Measurements from ENCODE around the gene PUM1.

Gene PUM1

DNA sequence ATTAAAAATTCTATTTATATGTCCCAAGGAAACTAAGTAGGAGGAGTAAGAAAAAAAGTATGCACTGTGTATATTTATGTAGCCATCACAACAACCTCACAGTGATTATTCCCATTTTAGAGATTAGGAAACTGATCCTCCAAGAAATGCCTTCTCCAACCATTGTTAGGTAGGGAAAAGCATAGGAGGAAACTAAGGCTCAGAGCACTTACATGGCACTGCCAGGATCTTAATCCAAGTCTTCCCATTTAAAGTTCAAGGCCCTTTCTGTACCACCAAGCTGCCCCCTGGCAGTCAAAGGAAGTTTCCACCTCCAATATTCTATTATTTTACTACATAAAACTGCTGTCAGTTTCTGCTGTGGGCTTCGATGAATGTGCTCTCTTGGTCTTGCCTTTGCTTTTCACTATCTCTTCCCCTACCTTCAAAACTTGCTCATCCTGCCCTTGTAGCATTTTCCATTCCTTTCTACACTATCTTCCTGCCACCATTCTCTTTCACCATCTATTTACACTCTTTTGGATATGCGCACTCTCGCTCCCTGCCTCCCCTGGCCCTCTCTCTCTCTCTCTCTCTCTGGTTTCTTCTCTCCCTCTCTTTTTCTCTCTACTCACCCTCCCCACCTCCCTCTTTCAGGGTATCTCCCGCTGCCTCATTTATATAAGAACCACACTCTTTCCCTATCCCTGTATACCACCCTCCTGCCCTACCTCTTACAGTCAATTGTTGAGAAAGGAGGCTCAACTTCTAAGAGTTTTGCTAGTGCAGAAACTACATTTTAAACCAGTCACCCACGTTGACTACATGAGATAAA is 34.0 kb downstream of the PUM1 start:
- no peak for DNase-seq

DNA sequence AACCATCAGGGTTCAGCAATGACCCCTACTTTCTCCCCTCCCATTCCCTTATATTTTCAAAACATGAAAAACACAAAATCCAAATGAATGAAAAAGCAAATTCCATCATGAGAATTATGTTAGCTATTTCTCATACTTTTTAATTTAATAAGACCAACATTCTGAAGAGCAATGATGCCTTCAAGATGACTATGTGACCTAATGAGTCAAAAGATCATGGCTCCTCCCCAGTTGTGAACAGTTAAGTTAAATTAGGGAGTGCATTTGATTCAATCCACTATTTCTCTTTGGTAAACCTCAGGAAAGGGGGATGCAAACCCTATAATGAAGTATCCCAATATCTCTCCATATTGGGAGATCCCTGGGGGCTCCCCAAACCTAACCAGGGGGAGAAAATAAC is 36.5 kb downstream of the PUM1 start:
- DNase-seq, result no peak

DNA sequence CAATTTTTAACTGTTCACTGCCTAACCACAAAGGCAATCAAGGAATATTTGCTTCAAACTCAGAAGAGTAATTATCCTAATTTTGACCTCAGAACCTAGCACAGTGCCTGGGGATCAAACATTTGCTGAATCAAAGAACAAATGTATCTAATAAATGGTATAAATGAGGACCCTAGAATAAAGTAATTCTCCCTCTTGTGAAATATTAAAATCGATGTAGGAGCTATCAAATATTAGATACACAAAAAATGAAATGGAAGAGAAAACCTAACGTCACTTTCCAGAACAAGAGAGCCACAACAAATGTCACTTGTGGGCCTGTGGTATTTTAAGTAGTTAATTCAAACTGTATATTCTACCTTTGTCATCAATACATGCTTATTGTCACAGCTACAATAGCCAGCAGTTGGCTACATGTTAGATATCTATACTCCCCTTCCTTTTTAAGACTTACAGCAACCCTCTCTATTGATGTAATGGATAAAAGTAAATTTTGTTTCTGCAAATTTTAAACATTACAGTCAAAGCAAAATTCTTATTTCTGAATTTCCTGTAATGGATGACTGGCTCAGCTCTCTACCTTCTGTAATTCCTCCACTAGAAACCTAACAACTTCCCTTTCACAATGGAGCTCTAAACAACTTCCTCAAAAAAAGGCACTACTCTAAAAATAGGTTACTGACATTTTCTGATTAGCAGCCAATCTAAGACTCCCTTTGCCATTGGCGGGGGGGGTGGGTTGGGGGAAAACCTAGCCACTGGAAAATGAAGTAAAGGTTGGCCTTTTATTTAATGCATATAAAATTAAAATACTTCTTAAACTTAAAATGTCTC is 37.6 kb downstream of the PUM1 start:
- no peak for DNase-seq

DNA sequence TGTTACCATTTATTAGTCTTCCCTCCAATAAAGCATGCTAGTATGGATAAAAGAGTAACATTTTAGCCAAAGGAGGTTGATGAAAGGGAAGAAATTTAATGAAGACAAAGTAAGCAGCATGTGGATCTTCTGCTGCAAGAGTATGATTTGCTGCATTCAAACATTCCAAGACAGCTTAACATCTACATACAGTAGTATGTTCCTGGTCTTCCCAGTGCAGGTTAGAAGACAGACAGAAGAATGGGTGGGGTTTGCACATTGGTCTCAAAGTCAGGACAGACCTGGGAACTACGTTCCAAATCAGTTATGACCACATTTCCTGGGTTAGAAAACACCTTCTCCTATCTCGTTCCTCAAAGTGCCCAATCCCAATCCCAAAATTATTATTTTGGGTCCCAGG is 43.3 kb downstream of the PUM1 start:
- DNase-seq, result no peak

DNA sequence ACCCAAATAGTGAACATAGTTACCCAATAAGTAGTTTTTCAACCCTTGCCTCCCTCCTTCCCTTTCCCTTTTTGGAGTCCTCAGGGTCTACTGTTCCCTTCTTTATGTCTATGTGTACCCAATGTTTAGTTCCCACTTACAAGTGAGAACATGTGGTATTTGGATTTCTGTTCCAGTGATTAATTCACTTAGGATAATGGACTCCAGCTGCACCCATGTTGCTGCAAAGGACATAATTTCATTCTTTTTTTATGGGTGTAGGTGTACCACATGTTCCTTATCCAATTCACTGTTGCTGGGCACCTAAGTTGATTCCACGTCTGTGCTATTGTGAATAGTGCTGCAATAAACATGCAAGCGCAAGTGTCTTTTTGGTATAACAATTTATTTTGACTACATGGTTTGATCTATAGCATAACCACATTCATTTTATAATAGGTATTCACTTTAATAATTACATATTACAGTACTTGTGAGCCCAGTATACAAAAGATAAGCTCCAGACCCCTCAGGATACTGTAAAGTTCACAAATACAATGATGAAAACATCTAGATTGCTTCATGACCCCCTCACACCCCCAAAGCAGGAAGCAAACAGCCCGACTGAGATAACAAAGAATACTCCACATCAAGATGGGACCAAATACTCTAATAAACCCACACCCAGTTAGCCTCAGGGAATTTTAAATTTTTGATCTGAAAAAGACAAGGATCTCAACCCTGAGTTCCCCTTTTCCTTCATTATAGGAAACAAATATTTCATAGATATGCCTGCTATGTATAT is 45.3 kb downstream of the PUM1 start:
- DNase-seq, result no peak

DNA sequence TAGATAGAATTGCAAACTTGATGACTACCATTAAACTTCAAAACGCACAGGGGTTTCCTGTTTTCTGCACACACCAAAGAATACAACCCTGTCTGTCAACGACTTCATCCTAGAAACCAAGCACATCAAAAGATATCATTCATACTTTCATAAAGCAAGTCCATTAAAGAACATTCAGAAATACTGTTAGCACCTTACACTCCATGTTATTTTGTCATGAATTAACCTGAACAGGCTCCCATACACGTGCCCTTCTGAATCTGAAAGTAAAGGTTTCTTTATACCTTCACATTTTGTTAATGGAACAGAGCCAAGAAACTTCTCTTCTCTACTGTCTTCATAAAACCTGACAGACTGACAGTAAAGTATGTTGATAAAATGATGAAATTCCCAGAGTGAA is 46.1 kb downstream of the PUM1 start:
- DNase-seq, result no peak

DNA sequence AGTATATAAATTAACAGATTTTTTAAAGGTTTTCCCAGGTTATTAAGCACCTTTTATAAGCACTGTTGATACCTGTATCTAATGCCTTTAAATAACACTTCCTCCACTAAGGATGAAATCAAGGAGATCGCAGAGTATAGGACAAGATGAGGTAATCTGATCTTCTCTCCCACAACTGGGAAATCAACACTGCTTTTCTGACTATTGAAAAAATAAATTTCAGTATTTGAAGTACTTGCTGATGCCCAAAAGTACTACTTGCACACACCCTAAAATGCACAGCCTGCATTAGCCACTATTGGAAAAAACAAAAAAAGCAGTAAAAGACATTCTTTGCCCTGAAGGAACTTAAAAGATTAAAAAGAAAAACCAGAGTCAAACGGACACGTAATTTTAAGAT is 48.6 kb downstream of the PUM1 start:
- DNase-seq, result no peak

DNA sequence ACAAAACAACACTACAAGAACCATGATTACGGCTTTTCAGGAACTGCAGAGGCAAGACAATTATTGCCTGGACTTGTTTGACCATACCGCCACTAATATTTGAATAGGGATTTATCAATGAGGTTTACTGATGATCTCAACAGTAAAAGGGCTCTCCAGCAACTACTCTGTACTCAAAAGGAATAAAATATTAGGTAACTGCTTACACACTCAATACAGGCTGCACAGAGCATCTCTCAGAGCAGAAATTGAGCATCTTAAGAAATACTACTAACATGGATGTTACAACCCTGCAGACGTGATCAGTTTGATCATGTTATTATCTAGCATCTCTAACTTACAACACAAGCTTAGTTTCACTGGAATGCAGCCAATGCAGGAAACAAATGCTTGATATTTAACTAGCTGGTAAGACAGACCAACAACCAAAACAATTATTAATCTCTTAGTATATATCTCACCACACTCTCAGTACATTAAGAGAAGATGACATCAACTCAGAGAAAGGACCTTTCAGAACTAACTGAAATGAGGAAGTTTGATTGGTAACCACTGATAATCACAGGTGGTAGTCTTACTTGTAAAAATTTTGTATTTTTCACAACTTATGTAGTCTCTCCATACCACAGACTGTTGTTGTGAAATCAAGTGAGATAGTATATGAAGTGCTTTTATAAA is 52.2 kb downstream of the PUM1 start:
- no peak for DNase-seq

DNA sequence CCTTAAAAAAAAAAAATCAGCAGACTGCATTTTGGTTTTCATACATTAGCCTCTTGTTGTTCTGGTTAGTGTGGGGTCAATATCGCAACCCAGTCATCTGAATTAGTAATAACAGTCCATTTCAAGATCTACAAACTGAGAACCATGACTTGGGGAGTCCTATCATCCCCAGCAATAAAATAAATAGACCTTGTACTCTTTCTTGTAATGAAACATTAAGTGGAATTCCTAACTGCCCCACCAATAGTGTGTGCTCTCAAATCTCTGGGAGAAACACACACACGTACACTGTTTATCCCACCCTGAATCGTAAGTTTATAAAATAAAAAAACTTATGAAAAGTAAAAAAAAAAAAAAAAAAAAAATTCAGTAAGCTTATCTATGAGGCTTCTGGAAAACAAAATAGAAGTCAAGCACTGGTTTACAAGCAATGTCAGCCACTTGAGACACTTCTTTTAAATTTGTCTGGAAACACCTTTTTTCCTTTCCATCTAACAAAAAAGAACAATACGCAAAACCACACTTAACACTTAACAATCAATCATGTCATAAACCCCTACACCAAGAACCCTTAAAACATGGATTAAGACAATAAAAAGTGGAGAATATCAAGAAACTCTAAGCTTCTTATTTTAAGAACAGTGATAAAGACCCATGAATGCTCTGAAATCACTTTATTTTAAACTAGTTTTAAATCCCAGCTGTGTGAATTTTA is 53.1 kb downstream of the PUM1 start:
- DNase-seq, result no peak

DNA sequence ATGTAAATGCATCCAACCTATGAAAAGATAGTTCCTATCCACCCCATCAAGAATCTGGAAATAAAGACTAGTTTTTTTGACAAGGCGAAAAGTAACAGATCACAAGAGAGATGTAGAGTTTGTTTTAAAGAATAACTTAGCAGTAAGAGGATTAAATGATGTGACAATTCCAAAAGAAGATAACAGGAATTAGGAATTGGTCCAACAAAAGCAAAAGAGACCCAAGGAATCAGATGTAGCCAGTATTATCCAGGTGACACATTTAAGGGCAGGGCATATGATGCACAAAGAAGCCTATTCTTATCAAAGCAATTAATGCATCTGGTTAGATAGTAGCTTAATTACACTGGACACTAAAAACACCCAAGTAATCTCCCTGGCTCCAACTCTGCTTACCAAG is 53.8 kb downstream of the PUM1 start:
- no peak for DNase-seq

DNA sequence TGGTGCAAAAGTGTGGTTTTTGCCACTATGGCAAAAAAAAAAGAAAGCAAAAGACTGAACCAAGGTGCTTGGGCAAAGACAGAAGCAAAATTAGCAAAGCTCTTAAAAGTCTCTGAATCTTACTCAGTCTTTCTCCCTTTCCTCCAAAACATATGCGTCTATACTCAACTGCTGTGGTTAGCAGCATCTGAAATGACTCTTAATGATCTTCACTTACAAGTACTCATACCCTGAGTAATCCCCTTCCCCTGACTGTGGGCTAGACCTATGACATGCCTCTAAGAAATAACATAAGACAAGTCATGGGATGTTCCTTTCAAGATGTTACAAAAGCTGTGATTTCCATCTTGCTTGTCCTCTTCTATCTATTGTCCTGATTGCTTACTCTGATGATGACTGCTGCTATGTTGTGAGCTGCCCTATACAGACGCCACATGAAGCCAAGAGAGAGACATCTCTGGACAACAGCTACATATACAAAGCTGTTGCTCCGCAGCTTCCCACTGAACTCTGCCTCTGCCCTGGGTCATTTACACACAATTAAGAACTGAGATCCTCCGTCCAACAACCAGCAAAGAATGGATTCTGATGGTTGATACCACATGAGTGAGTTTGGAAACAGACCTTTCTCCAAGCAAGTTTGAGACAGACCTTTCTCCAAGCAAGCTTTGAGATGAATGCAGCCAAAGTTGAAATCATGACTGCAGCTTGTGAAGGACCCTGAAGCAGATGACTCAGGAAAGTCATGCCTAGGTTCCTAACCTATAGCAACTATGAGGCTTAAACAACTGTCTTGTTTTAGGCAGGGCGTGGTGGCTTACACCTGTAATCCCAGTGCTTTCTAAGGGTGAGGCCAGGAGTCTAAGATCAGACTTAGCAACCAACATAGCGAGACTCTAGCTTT is 55.2 kb downstream of the PUM1 start:
- no peak for DNase-seq

DNA sequence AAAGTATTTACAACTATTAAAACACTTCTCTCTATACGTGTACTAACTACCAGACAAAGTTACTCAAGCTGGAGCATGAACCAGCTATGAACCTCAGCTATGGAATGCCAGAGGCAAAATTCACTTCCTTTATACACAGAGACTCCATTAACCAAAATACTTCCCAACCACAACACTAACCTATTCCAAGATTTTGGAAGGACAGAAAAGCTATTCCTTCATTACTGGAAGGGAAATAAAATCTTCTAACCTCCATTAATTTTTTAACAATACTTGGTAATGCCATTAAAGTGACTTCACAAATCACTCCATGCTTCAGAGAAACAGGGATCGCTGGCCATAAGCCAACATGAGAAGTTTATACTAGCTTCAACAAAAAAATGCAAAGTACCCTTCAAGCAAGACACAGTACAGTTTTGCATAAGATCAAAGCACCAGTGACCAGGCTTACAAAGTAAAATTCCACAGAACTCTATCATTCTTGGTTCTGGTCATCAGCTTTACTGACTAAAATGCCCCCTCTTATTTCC is 58.0 kb downstream of the PUM1 start:
- DNase-seq, result peak; percentile 21

DNA sequence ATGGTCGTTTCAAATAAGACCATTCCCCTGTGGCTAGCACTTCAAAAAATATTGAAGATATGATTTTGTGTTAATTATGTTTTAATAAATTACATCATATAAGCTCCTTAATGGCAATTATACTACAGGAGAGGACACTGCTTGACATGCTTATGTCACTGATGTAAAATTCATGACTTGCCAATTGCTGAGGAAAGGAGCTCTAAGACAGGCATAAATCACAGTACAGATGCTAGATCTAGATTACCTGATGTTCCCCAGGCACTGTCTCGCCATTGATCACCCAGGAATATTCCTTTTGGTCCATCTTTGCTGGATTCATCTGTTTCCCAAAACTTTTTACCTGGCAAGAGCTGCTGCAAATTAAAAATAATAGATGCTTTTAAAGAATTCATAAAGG is 58.8 kb downstream of the PUM1 start:
- DNase-seq, result no peak

DNA sequence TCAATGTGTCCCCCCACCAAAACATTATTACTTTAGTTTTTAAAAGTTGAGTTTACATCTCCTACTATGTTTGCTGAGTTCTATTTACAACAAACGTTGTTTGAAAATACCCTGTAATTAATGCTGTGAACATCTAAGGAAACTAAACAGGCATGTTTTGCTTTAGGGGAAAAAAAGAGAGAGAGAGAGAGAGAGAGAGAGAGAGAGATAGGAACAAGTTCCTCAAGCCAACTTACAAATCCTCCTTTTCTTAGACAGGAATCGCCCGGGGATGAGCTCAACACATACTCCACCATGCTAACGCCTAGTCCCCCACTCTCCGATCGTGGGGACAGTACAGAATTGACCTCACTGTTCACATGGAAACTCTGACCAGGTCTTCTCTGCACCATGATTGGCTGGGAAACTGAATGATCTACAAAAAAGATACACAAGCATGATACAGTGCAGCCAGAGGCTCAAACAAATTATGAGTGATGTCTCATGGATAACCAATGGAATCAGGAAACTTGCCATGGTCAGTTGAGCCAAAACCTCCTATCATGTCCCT is 59.8 kb downstream of the PUM1 start:
- no peak for DNase-seq

DNA sequence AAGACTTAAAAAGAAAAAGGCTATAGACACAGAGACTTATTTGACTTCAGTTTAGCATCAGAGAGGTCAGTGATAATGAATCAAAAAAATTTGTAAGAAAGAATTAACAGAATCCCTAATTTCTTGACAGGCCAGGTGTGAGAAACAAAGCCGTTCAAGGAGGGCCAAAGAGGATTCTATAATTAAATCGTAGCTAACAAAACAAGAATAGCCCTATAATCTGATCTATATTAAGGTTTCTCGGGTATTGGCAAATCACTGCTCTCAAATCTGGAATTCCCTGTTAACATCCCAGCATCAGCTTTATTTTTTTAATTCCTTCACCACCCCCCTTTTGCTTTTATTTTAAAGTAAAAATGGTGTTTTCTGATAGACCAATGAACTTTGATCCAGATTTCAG is 60.3 kb downstream of the PUM1 start:
- no peak for DNase-seq

DNA sequence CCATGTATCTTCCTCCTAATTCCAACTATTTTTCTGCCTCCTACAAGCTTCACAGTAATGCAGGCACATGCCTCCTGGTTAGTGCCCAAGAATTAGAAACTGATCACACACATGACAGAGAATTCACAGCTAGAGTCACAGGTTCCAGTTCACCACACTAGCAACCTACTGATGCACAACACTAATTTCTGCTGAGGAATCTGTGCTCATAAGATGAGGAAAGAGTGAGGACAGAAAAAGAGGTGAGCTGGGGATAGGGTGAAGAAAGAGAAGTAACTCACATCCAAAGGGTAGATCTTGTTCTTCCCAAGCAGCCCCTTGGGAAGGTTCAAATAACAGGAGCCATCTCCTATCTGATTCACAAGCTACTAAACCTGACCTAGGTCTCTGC is 61.3 kb downstream of the PUM1 start:
- no peak for DNase-seq

DNA sequence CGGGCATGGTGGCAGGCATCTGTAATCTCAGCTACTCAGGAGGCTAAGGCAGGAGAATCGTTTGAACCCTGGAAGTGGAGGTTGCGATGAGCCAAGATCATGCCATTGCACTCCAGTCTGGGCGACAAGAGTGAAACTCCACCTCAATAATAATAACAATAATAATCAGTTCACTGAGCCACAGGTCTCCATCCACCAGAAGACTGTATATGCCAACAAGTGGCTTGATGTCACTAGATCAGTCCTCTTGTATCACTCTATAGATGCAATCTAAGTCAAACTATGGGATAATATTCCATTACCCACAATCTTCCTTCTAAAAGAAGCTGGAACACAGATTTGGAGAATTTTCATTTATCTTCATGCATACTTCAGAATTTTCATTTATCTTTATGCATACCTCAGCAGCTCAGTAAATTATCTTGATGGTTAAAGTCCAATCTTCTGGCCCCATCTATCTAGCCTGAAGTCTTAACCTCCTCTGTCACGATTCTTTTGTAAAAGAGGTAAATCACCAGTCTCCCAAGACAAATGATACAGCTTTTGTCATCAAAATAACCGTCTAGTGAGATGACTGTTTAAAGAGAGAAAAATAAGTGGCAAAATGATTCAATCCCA is 61.8 kb downstream of the PUM1 start:
- DNase-seq, result no peak

DNA sequence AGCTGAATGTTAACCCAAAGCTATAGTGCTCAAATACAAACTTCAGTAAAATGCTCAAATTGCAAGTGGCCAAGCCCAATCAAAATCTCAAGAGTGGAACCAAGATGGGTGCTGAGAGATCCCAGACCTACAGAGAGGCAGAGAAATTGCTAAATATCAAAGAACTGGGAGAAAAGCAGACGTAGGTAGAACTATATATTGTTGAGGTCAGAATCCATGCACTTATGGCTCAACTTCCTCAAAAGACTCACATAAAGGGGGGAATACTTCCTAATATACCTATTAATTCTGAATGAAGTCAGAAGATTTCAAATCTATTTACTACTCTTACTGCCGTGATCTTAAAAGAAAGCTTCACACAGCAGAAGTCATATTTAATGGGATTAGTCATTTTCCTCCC is 65.2 kb downstream of the PUM1 start:
- DNase-seq, result no peak

DNA sequence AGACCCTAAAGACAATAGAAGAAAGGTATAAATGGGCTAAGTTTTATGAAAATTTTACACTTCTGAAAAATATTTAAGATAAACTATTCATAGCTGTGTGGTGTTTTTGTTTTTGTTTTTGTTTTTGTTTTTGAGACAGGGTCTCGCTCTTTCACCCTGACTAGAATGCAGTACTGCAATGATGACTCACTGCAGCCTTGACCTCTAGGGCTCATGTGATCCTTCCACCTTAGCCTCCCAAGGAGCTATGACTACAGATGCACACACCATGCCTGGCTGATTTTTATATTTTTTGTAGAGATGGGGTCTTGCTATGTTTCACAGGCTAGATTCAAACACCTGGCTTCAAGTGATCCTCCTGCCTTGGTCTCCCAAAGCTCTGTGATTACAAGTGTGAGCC is 66.6 kb downstream of the PUM1 start:
- no peak for DNase-seq

DNA sequence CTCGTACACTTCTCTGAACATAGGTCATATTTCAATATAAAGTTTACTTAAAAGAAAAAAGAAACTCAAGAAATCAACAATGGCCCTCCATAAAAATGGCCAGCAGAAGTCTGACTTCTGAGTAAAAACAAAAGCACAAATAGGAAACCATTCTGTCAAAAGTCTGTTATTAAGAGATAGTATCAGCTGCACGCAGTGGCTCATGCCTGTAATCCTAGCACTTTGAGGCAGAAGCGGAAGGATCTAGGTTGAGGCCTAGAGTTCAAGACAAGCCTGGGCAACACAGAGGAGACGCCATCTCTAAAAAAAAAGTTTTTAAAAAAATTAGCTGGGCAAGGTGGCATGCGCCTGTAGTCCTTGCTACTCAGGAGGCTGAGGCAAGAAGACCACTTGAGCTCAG is 67.3 kb downstream of the PUM1 start:
- DNase-seq, result no peak

Data from right kidney (tissue), 1 donor.